ENCODE measurements around the gene PRLR. TPM values are rescaled to one million over a fixed set of nuclear protein-coding genes. Genes with fewer than 3 reads are reported as not detected.

Gene PRLR
- total RNA-seq, 1 experiment from 2014 or later = 2.5 TPM

DNA sequence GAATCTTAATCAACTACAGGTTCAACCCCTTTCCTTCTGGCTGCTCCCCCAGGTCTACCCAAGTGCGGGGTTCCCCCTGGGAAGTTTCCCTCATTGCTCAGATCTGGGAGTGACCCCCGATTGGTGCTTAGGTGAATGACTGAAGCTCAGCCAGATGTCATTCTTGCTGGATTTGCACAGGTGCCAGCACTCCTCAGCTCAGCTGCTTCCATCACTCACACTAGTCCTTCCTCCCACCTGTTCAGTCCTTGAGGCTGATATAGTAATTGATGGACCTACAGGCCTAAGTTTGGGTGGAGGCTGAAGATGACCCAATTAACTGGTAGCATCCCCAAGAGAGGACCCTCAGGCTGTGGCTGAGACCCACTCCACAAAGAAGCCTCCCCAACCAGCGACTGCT, 32.9 kb downstream of the PRLR start:
- Histone ChIP-seq H2BK12ac (ENCODE audit: insufficient read length, low read depth, low read length) (no peak overlapping the region), H3K23ac (ENCODE audit: insufficient read length, low read depth, low read length) (no peak overlapping the region), H4K5ac (ENCODE audit: insufficient read length, low read depth, low read length) (no peak overlapping the region), H3K14ac (ENCODE audit: insufficient read depth, low read length) (no peak overlapping the region), H4K91ac (ENCODE audit: insufficient read length, low read depth, low read length) (no peak overlapping the region), H3K9me3 (ENCODE audit: control insufficient read depth, low read depth, low read length) (no peaks in the 10 kb centered on the region), H3K79me1 (ENCODE audit: insufficient read depth, low read depth, low read length, poor library complexity, severe bottlenecking) (no peaks in the 10 kb centered on the region), H2AK5ac (ENCODE audit: insufficient read length, low read length) (no peak overlapping the region), H4K20me1 (ENCODE audit: control insufficient read depth, insufficient read depth, insufficient read length) (no peaks in the 10 kb centered on the region), H3K23me2 (ENCODE audit: insufficient read length, low read depth, low read length, poor library complexity, severe bottlenecking) (no peaks in the 10 kb centered on the region), H2AFZ (ENCODE audit: low read length) (no peak overlapping the region), H3K56ac (ENCODE audit: insufficient read length, low read depth, low read length) (no peak overlapping the region), H3K79me2 (ENCODE audit: insufficient read depth, low read length) (no peaks in the 10 kb centered on the region), H4K8ac (replicated peaks; ENCODE audit: insufficient read length, low read depth, low read length) (no peak overlapping the region), H3K4ac (ENCODE audit: low read depth, low read length) (no peak overlapping the region), H3K27me3 (ENCODE audit: insufficient read depth, low read length) (no peaks in the 10 kb centered on the region), H3K27ac (ENCODE audit: insufficient read length, low read depth, low read length) (no peak overlapping the region), H3K18ac (ENCODE audit: insufficient read length, low read depth, low read length) (no peak overlapping the region), H3K9ac (ENCODE audit: extremely low read depth, insufficient read length, low read length) (no peak overlapping the region), H3K4me2 (ENCODE audit: insufficient read depth, insufficient read length, low read length) (no peak overlapping the region), H2BK120ac (ENCODE audit: low read depth, low read length, poor library complexity, severe bottlenecking) (no peak overlapping the region), H2BK15ac (ENCODE audit: low read depth, low read length) (no peak overlapping the region), H3T11ph (ENCODE audit: low read length) (no peak overlapping the region), H2BK20ac (ENCODE audit: low read depth, low read length, poor library complexity, severe bottlenecking) (no peak overlapping the region), H2BK5ac (ENCODE audit: insufficient read length, low read length) (no peak overlapping the region), H3K4me1 (ENCODE audit: insufficient read depth, low read length) (no peaks in the 10 kb centered on the region)
- H3K4me1 Mint-ChIP-seq = peaks cover 7 to 9% of the 10 kb centered on the region in 2 experiments
- H3K27ac Mint-ChIP-seq = no peak overlapping the region; a peak in 1 of 7 replicates
- TF ChIP-seq, protein P1, sequence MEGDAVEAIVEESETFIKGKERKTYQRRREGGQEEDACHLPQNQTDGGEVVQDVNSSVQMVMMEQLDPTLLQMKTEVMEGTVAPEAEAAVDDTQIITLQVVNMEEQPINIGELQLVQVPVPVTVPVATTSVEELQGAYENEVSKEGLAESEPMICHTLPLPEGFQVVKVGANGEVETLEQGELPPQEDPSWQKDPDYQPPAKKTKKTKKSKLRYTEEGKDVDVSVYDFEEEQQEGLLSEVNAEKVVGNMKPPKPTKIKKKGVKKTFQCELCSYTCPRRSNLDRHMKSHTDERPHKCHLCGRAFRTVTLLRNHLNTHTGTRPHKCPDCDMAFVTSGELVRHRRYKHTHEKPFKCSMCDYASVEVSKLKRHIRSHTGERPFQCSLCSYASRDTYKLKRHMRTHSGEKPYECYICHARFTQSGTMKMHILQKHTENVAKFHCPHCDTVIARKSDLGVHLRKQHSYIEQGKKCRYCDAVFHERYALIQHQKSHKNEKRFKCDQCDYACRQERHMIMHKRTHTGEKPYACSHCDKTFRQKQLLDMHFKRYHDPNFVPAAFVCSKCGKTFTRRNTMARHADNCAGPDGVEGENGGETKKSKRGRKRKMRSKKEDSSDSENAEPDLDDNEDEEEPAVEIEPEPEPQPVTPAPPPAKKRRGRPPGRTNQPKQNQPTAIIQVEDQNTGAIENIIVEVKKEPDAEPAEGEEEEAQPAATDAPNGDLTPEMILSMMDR (conservative IDR thresholded peaks at IDR 0.05) = no peak
- no peak for DNase-seq
- no peaks in the 10 kb centered on the region; a peak in 1 of 7 replicates for H3K36me3 Mint-ChIP-seq (ENCODE audit: insufficient read depth in 1 of 3, low read depth in 3 of 3)
- no peaks in the 10 kb centered on the region; the same call in 1 of the 2 replicates for H3K27me3 Mint-ChIP-seq (ENCODE audit: low read depth)
- no peak overlapping the region; a peak in 1 of 5 replicates for H3K4me3 Mint-ChIP-seq
- no CpG with 5 or more reads among the region's 3 CpGs for WGBS (ENCODE audit: extremely low coverage, insufficient read length, low lambda C conversion rate)
- H3K9me3 Mint-ChIP-seq = no peaks in the 10 kb centered on the region
